Nephron progenitor cell (in vitro differentiated cells): ENCODE measurements around the gene ACTR1A.

Source experiments
- DNase-seq: peaks from one replicate; pipeline ENCODE4 v3.0.0; 2021
- H3K27ac Mint-ChIP-seq: 2 replicates; pipeline ENCODE4 v1.8.0; 2021; ENCODE audit warnings: mild to moderate bottlenecking, moderate library complexity, mixed read lengths
- H3K27me3 Mint-ChIP-seq: 2 replicates; pipeline ENCODE4 v1.8.0; 2021; ENCODE audit warnings: mild to moderate bottlenecking, low read depth, mixed read lengths; ENCODE audit not compliant: poor library complexity
- H3K36me3 Mint-ChIP-seq: 2 replicates; pipeline ENCODE4 v1.8.0; 2021; ENCODE audit warnings: low read depth, mixed read lengths
- H3K4me1 Mint-ChIP-seq: 2 replicates; pipeline ENCODE4 v1.8.0; 2021; ENCODE audit warnings: mixed read lengths
- H3K4me3 Mint-ChIP-seq: 2 replicates; pipeline ENCODE4 v1.8.0; 2021; ENCODE audit warnings: mild to moderate bottlenecking, moderate library complexity, mixed read lengths
- H3K9me3 Mint-ChIP-seq: 2 replicates; pipeline ENCODE4 v1.8.0; 2021; ENCODE audit warnings: mild to moderate bottlenecking, moderate library complexity, mixed read lengths
- TF ChIP-seq, protein P1 (sequence below): fragments of 200-600 bp; sonication (generic); IDR thresholded peaks from 2 replicates; pipeline ENCODE4 v1.5.0; 2021; ENCODE audit warnings: antibody characterized with exemption

ACTR1A gene

DNA sequence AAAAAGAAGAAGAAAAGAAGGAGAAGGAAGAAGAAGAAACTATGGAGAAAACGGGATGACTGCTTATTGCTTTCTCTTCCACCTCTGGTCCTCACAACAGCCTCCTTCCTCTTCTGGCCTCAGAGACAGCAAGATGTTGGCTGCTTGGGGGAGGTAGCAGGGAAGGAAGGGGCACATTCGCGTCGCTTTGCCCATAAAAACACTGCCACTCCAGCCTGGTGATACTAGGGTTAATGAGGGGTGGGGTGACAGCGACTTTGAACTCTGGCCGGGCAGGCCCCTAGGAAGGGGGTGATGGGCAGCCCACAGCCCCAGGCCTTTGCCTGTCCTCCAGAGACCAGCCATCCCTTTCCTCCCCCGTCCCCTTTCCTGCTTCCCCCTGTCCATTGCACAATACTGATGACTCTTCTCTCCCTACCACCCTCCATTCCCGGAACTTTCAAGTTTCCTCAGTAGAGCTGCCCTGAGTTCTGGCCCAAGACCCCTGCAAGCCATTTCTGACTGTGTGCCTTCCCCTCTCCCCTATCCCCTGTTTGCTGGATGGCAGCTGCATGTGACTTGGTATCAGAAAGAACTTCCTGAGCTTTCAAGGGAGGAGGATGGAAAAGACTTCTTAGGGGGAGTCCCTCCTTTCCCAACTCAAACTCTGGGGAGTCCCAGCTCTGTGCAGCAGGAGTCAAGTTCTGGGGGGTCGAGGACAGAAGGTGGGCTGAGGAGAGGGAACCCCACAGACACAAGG lies 67.9 kb downstream of the ACTR1A start:
- peak; percentile 26 for DNase-seq
- Mint-ChIP-seq H3K27me3 (no peaks in the 10 kb centered on the region), H3K4me1 (peaks cover 62% of the 10 kb centered on the region), H3K27ac (peak overlapping the region; percentile 36), H3K9me3 (no peaks in the 10 kb centered on the region), H3K36me3 (no peaks in the 10 kb centered on the region), H3K4me3 (peak overlapping the region; percentile 63)
- TF ChIP-seq, protein P1, sequence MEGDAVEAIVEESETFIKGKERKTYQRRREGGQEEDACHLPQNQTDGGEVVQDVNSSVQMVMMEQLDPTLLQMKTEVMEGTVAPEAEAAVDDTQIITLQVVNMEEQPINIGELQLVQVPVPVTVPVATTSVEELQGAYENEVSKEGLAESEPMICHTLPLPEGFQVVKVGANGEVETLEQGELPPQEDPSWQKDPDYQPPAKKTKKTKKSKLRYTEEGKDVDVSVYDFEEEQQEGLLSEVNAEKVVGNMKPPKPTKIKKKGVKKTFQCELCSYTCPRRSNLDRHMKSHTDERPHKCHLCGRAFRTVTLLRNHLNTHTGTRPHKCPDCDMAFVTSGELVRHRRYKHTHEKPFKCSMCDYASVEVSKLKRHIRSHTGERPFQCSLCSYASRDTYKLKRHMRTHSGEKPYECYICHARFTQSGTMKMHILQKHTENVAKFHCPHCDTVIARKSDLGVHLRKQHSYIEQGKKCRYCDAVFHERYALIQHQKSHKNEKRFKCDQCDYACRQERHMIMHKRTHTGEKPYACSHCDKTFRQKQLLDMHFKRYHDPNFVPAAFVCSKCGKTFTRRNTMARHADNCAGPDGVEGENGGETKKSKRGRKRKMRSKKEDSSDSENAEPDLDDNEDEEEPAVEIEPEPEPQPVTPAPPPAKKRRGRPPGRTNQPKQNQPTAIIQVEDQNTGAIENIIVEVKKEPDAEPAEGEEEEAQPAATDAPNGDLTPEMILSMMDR, result no peak

DNA sequence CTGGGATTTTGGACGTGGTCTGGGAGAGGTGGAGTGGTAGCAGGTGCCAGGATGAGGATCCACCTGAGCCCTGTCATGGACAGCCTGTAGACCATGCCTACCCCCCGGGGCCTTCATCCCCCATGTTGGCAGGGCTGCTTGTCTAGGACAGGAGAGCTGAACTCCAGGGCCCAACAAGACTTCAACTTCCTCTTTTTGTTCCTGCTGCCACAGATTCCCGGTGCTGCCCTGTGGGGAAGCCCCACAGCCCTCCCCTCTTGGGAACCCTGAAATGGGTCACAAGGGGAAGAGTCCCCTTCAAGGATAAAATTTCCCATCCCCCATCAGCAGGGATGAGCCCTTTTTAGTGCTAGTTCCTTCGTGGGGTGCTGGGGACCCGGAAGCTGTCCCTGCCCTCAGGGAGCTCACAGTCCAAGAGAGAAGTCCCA lies 68.9 kb downstream of the ACTR1A start:
- H3K36me3 Mint-ChIP-seq, result no peaks in the 10 kb centered on the region
- H3K4me3 Mint-ChIP-seq, result peak overlapping the region; percentile 25
- no peak overlapping the region for H3K27ac Mint-ChIP-seq
- H3K9me3 Mint-ChIP-seq, result no peaks in the 10 kb centered on the region
- TF ChIP-seq, protein P1, result no peak
- peaks cover 62% of the 10 kb centered on the region for H3K4me1 Mint-ChIP-seq
- H3K27me3 Mint-ChIP-seq, result no peaks in the 10 kb centered on the region
- DNase-seq, result no peak

DNA sequence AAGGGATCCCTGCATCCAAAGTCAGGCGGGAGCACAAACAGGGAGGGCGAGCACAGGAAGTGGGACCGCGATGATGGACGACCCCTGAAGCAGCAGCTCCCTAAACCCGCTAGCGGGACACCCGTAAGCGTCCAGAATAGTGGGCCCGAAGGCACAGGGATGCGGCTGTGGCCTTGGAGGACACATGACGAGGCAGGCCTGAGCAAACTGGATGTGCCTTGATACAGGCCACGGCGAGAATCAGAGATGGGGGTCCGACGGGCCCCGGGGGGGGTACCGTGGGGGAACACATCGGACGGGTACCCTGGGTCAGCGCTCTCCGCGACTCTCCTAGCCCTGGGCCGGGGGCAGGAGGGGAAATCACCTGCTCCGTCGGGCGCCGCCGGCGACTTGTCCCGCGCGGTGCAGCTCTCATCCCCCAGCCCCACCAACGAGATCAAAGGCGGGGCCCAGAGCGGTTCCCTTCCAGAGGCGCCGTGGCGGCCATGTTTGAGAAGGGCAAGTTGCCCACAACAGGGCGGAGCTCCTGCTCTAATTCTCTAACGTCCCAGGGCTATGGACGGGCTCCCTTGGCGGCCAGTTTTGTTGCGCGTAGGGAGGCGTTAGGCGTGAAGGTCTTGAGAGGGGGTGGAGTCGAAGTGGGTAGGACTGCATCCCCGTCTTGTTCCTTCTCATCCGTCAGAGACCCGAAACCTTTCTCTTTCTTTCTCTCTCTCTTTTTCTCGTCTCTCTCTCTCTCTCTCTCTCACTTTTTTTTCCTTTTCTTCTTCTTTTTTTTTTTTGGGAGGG lies 70.2 kb downstream of the ACTR1A start, which contains the start of gene CUEDC2:
CUEDC2 (minus strand) TSS at position 413 of the 789 bp plus-strand sequence. CDS start 7,386 bp downstream, outside the sequence.
- peak within 1 kb of the TSS; percentile 89 for H3K4me3 Mint-ChIP-seq
- no peaks in the 10 kb centered on the region for H3K9me3 Mint-ChIP-seq
- peaks cover 50% of the 10 kb centered on the region for H3K4me1 Mint-ChIP-seq
- H3K36me3 Mint-ChIP-seq, result no peaks in the 10 kb centered on the region
- peak within 1 kb of the TSS; percentile 26 for H3K27ac Mint-ChIP-seq
- TF ChIP-seq, protein P1, result no peak
- peak; percentile 98 for DNase-seq
- no peaks in the 10 kb centered on the region for H3K27me3 Mint-ChIP-seq

DNA sequence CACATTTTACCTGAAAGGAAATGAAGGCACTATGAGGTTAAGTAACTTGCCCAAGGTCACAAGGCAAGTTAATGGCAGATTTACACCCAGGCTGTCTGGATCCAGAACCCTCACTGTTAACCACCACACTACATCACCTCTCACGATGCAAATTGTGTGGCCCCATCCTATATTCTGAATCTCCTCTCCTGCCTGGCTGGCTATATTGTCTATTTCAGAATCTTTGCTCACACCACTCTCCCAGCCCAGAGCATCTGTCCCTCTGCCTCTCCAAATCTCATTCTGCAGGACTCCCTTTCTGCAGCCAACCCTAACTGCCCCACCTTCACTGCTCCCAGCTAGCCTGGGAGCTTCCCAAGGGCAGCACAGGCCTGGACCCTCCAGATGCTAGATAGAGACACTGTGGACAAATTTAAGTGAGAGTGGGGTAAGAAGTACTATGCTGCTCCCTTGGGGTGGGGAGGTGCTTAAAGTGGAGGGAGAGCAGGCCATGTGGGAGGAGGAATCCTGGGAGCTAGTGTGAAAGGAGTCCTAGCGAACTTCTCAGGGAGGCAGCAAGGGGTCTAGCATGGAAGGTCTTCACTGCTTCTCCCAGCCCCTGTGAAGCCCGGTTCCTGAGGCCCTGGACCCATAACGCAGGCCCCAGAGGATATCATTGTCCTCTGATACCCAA lies 70.9 kb downstream of the ACTR1A start:
- no peak for DNase-seq
- H3K36me3 Mint-ChIP-seq, result no peaks in the 10 kb centered on the region
- peak overlapping the region; percentile 89 for H3K4me3 Mint-ChIP-seq
- peak overlapping the region; percentile 26 for H3K27ac Mint-ChIP-seq
- no peaks in the 10 kb centered on the region for H3K9me3 Mint-ChIP-seq
- H3K4me1 Mint-ChIP-seq, result peaks cover 43% of the 10 kb centered on the region
- no peaks in the 10 kb centered on the region for H3K27me3 Mint-ChIP-seq
- TF ChIP-seq, protein P1, result no peak

DNA sequence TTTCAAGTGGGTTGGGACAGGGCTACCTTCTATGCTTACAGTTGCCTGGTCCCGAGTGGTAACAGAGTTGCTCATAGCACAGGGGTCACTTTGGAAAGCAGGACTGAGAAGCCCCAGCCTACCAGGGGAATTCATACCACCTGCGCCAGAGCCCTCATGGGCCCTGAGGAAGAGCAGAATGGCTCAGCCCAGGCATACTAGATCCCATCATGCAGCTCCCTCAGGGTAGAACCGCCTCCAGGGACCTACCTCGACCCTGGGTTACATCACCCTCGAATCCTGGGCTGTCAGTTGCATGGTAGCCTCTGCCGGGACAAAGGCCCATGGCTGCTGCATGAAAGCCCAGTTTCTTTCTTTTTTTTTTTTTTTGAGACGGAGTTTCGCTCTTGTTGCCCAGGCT lies 73.0 kb downstream of the ACTR1A start:
- H3K4me3 Mint-ChIP-seq, result no peak overlapping the region
- DNase-seq, result no peak
- H3K36me3 Mint-ChIP-seq, result no peaks in the 10 kb centered on the region
- TF ChIP-seq, protein P1, result no peak
- H3K4me1 Mint-ChIP-seq, result peaks cover 22% of the 10 kb centered on the region
- no peaks in the 10 kb centered on the region for H3K27me3 Mint-ChIP-seq
- no peak overlapping the region for H3K27ac Mint-ChIP-seq
- H3K9me3 Mint-ChIP-seq, result no peaks in the 10 kb centered on the region
